Activated T-helper 1 cell treated with anti-CD3 and anti-CD28 coated beads, Interleukin-12 subunit alpha, Interleukin-12 subunit beta, Interleukin-2, Interleukin-4 antibody, amounts not matched to agents 30 ng/mL and 10 ng/mL and 1 ng/mL, durations not matched to agents 14 hours and 24 hours and 36 hours (primary cell): Measurements from ENCODE around the gene GREM2. TPM values are rescaled to one million over a fixed set of nuclear protein-coding genes. Genes with fewer than 3 reads are reported as not detected.

ENCODE experiments used
- DNase-seq: peaks from one replicate; pipeline ENCODE4 v3.0.0; 2021; ENCODE audit warnings: low spot score
- H3K27ac Mint-ChIP-seq: one replicate; pipeline ENCODE4 v1.8.0; 2021; ENCODE audit warnings: mild to moderate bottlenecking, mixed read lengths
- H3K27me3 Mint-ChIP-seq: one replicate; pipeline ENCODE4 v1.8.0; 2022; ENCODE audit warnings: mild to moderate bottlenecking, moderate library complexity, mixed read lengths; ENCODE audit not compliant: insufficient read depth
- H3K36me3 Mint-ChIP-seq: one replicate; pipeline ENCODE4 v1.8.0; 2021; ENCODE audit warnings: low read depth, mixed read lengths
- H3K4me1 Mint-ChIP-seq: one replicate; pipeline ENCODE4 v1.8.0; 2021; ENCODE audit warnings: low read depth, mixed read lengths
- H3K4me3 Mint-ChIP-seq: one replicate; pipeline ENCODE4 v1.8.0; 2021; ENCODE audit warnings: mild to moderate bottlenecking, moderate library complexity, mixed read lengths
- H3K9me3 Mint-ChIP-seq: one replicate; pipeline ENCODE4 v1.8.0; 2021; ENCODE audit warnings: mixed read lengths
- intact Hi-C: fragments of 100-400 bp; cut with micrococcal nuclease; formaldehyde crosslinking; loops from one replicate; pipeline ENCODE4 v1.15.1; 2024
- total RNA-seq: library from RNA; stranded (reverse); gene quantifications from 2 replicates; pipeline ENCODE4 v1.2.3, GENCODE V29; 2022

Gene GREM2
- total RNA-seq, 1 donor from 2014 or later: 0.05 TPM

DNA sequence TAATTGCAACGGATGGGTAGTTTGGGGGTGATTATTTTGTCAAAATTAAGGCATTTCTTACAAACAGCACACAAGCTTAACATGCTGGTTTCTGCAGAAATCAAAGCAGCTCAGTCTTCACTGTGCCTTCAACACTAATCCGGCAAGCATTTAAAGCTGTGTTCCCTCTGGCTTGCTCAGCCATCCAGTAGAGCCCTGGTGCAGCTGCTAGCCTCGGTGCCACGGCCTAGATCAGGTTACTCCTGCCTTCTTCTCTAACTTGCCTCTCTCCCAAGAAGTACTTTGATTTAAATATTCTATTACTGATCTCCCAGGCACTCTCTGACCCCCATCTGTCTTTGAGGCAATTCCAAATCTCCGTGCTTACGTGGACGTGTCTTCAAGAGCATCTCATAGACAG is 85.6 kb downstream of the GREM2 start:
- intact Hi-C loops: no loop called here
- H3K9me3 Mint-ChIP-seq: no peaks in the 10 kb centered on the region
- H3K27ac Mint-ChIP-seq: no peak overlapping the region
- no peaks in the 10 kb centered on the region for H3K4me1 Mint-ChIP-seq
- H3K27me3 Mint-ChIP-seq: no peaks in the 10 kb centered on the region
- no peak overlapping the region for H3K4me3 Mint-ChIP-seq
- no peak for DNase-seq
- no peaks in the 10 kb centered on the region for H3K36me3 Mint-ChIP-seq

DNA sequence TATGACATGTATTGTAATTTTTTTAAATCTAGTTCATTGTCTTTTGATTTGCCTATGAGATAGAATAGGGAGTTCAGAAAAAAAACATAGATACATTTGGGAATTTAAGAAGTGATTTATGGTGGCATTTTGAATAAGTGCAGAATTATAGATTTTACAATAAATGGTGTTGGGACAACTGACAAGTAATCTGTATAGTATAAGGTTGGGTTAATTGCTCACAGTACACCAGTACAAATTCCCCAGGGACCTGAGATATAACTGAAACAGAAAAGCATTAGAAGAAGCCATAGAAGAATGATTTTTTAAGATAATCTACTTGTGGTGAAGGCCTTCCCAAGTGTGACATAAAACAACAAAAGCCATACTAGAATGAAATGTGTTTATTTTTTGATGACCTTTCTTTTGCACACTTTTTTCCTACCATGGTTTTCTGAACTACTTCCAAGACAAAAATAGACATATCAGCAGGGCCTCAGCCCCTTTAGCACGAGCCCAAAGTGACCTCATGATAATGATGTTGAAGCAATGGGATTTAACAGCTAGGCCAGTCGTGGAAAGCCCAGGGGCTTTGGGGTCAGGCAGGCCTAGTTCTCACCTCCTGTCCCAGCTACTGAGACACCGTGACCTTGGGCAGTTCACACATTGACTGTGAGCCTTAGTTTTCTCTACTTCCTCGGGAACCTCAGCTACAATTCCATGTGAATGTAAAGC is 87.4 kb downstream of the GREM2 start:
- H3K36me3 Mint-ChIP-seq: no peaks in the 10 kb centered on the region
- H3K4me3 Mint-ChIP-seq: no peak overlapping the region
- no peaks in the 10 kb centered on the region for H3K9me3 Mint-ChIP-seq
- intact Hi-C loops: no loop called here
- no peak for DNase-seq
- H3K27me3 Mint-ChIP-seq: peaks cover 2% of the 10 kb centered on the region
- H3K27ac Mint-ChIP-seq: no peak overlapping the region
- no peaks in the 10 kb centered on the region for H3K4me1 Mint-ChIP-seq

DNA sequence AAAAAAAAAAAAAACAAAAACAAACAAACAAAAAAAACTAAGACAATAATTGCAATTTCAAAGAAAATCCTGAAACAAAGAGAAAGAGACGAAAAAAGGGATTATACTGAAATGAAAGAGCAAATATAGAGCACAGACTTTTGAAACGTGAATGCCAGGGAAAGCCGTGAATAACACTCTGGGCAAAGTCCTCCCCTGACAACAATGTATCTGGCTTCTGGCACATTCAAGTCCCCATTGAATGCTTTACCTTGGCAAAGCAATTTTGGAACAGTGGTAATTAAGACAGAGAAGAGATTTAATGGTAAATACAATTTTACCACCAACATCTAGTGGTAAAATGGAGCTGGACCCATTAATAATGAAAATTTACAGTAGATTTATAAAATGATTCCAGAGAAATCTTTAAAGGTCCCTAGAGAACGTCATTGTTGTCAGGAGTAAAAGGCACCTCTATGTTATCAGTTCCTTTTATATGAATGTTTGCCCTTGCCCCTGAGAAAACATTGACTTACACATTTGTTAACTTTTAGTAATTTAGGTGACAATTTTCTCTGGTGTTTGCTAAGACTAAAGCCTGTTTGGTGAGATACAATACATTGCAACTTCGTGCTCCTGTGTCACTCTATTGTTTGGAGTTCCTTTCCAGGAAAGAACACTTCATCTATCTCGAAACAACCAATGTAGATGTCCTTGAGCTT is 89.7 kb downstream of the GREM2 start:
- no peaks in the 10 kb centered on the region for H3K4me1 Mint-ChIP-seq
- peaks cover 5% of the 10 kb centered on the region for H3K27me3 Mint-ChIP-seq
- no peak for DNase-seq
- no peak overlapping the region for H3K4me3 Mint-ChIP-seq
- H3K27ac Mint-ChIP-seq: no peak overlapping the region
- H3K36me3 Mint-ChIP-seq: no peaks in the 10 kb centered on the region
- no peaks in the 10 kb centered on the region for H3K9me3 Mint-ChIP-seq
- intact Hi-C loops: no loop called here

GRCh38 chr1:240517891-240518290 is 94.1 kb downstream of the GREM2 start:
- Mint-ChIP-seq H3K27me3 (peaks cover 5% of the 10 kb centered on the region), H3K27ac (no peak overlapping the region), H3K36me3 (no peaks in the 10 kb centered on the region), H3K9me3 (no peaks in the 10 kb centered on the region), H3K4me3 (no peak overlapping the region), H3K4me1 (no peaks in the 10 kb centered on the region)
- intact Hi-C loops: no loop called here
- DNase-seq: no peak

GRCh38 chr1:240516069-240516468 is 95.9 kb downstream of the GREM2 start:
- Mint-ChIP-seq H3K36me3 (no peaks in the 10 kb centered on the region), H3K9me3 (no peaks in the 10 kb centered on the region), H3K27ac (no peak overlapping the region), H3K27me3 (peaks cover 5% of the 10 kb centered on the region), H3K4me3 (no peak overlapping the region), H3K4me1 (no peaks in the 10 kb centered on the region)
- DNase-seq: no peak
- intact Hi-C loops: no loop called here

- no peak overlapping the region for H3K27ac Mint-ChIP-seq
- no peaks in the 10 kb centered on the region for H3K4me1 Mint-ChIP-seq
- H3K36me3 Mint-ChIP-seq: no peaks in the 10 kb centered on the region
- no peak for DNase-seq
- H3K9me3 Mint-ChIP-seq: no peaks in the 10 kb centered on the region
- no peak overlapping the region for H3K4me3 Mint-ChIP-seq
- H3K27me3 Mint-ChIP-seq: peaks cover 5% of the 10 kb centered on the region
- intact Hi-C loops: no loop called here
These were observed 96.5 kb downstream of the GREM2 start for GRCh38 chr1:240515505-240515904.

- no peaks in the 10 kb centered on the region for H3K4me1 Mint-ChIP-seq
- no peaks in the 10 kb centered on the region for H3K27me3 Mint-ChIP-seq
- H3K9me3 Mint-ChIP-seq: no peaks in the 10 kb centered on the region
- intact Hi-C loops: no loop called here
- H3K27ac Mint-ChIP-seq: no peak overlapping the region
- no peak overlapping the region for H3K4me3 Mint-ChIP-seq
- no peaks in the 10 kb centered on the region for H3K36me3 Mint-ChIP-seq
- DNase-seq: no peak
These were observed 100.2 kb downstream of the GREM2 start for GRCh38 chr1:240511789-240512188.

GRCh38 chr1:240508950-240509349 is 103.0 kb downstream of the GREM2 start:
- DNase-seq: no peak
- Mint-ChIP-seq H3K9me3 (no peaks in the 10 kb centered on the region), H3K4me3 (no peak overlapping the region), H3K4me1 (no peaks in the 10 kb centered on the region), H3K27ac (no peak overlapping the region), H3K27me3 (no peaks in the 10 kb centered on the region), H3K36me3 (no peaks in the 10 kb centered on the region)
- intact Hi-C loops: no loop called here

DNA sequence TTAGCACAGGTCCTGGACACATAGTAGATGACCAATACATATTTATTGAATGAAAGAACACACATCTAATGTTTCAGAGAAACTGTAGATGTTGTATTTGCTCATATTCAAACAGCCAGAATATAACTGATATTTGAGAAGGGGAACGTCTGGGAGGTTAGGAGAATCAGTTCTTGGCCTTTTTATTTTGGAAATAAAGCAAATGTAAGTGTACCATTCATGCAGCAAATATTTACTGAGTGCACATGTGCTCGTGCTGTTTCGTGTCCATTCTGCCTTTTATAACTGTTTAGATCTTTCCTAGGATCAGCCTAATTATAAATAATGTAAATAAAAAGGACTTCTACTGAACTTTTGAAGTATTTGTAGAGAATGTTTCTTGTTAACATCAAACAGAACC is 103.8 kb downstream of the GREM2 start:
- Mint-ChIP-seq H3K27ac (no peak overlapping the region), H3K27me3 (no peaks in the 10 kb centered on the region), H3K4me1 (no peaks in the 10 kb centered on the region), H3K36me3 (no peaks in the 10 kb centered on the region), H3K9me3 (no peaks in the 10 kb centered on the region), H3K4me3 (no peak overlapping the region)
- intact Hi-C loops: no loop called here
- DNase-seq: no peak

GRCh38 chr1:240506176-240506575 is 105.8 kb downstream of the GREM2 start:
- intact Hi-C loops: no loop called here

DNA sequence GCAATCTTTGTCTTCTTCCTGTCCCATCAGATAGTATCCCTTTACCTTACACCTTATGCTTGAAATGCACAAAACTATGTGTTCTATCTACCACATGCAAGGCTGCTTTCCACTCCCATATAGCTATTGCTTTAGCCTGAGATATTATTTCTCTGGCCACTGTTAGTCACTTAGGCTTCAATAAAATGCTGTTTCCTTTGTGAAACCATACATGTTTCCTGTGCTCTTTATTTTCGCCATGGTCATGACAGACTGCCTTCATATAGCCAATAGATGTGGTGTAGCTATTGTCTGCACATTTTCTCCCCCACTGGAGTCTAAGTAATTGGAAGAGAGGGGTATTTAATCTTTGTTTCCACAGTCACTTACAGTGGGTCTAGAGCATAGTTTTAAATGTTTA is 108.4 kb downstream of the GREM2 start:
- intact Hi-C loops: no loop called here
- H3K27me3 Mint-ChIP-seq: no peaks in the 10 kb centered on the region
- no peaks in the 10 kb centered on the region for H3K36me3 Mint-ChIP-seq
- no peak for DNase-seq
- peaks cover 7% of the 10 kb centered on the region for H3K4me1 Mint-ChIP-seq
- peaks cover 5% of the 10 kb centered on the region for H3K9me3 Mint-ChIP-seq
- no peak overlapping the region for H3K27ac Mint-ChIP-seq
- H3K4me3 Mint-ChIP-seq: no peak overlapping the region

More at GRCh38 chr1:240506176-240506575, 105.8 kb downstream of the GREM2 start:
- no peaks in the 10 kb centered on the region for H3K9me3 Mint-ChIP-seq
- H3K27ac Mint-ChIP-seq: no peak overlapping the region
- no peak overlapping the region for H3K4me3 Mint-ChIP-seq
- no peaks in the 10 kb centered on the region for H3K36me3 Mint-ChIP-seq
- no peaks in the 10 kb centered on the region for H3K4me1 Mint-ChIP-seq
- no peaks in the 10 kb centered on the region for H3K27me3 Mint-ChIP-seq
- no peak for DNase-seq

DNA sequence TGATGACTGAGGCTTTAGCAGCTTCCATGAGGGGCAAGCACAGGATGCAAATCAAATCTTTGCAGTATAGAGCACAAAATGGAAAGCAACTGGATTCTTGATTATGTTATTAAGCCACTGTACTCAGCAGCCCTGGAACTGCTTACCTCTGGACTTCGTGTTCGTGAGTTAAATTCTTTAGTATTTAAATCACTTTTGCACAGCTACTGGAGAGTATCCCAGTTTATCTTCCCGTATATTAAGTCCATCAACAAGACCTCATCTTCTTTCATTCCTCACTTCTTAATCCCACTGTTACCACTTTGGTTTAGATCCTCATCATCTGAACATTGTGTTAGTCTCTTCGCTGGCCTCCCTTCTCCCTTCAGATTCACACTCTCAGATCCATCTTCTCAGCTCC is 108.9 kb downstream of the GREM2 start:
- no peak overlapping the region for H3K4me3 Mint-ChIP-seq
- DNase-seq: no peak
- H3K27ac Mint-ChIP-seq: no peak overlapping the region
- no peaks in the 10 kb centered on the region for H3K36me3 Mint-ChIP-seq
- intact Hi-C loops: no loop called here
- H3K27me3 Mint-ChIP-seq: no peaks in the 10 kb centered on the region
- peaks cover 7% of the 10 kb centered on the region for H3K4me1 Mint-ChIP-seq
- H3K9me3 Mint-ChIP-seq: peaks cover 5% of the 10 kb centered on the region

DNA sequence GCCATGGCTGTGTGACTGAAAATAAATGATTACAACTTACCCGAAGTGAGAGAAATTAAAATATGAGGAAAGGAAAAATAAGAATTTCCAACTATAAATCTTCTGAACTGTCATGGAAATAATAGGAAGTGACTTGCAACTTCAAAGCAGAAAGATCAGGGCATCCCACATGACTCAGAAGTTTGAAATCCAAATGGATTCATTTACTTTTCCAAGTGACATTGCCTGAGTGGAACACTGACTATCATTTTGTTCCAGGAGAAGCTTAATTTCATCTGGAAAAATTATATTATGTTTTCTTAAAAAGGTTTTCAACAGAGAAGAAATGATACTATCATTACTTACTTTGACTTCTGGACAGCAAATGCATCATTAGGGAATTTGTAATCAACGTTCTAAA is 110.8 kb downstream of the GREM2 start:
- Mint-ChIP-seq H3K27ac (no peak overlapping the region), H3K27me3 (no peaks in the 10 kb centered on the region), H3K4me1 (peaks cover 7% of the 10 kb centered on the region), H3K36me3 (no peaks in the 10 kb centered on the region), H3K9me3 (peaks cover 9% of the 10 kb centered on the region), H3K4me3 (no peak overlapping the region)
- intact Hi-C loops: no loop called here
- no peak for DNase-seq
